DLD1 (cell line): Measurements from ENCODE around the gene USP31.

Experiments used
- in situ Hi-C: cut with HindIII; loops from 2 replicates; pipeline ENCODE4 v1.10.0; 2017; ENCODE audit warnings: low sequenced_read_pairs

The USP31 gene

GRCh38 chr16:23029733-23030420 is 119.4 kb downstream of the USP31 start:
- in situ Hi-C loops, result no loop called here

GRCh38 chr16:23027386-23027785 is 121.9 kb downstream of the USP31 start:
- in situ Hi-C loops, result no loop called here

- in situ Hi-C loops, result no loop called here
These were observed 122.4 kb downstream of the USP31 start for GRCh38 chr16:23026784-23027362.

DNA sequence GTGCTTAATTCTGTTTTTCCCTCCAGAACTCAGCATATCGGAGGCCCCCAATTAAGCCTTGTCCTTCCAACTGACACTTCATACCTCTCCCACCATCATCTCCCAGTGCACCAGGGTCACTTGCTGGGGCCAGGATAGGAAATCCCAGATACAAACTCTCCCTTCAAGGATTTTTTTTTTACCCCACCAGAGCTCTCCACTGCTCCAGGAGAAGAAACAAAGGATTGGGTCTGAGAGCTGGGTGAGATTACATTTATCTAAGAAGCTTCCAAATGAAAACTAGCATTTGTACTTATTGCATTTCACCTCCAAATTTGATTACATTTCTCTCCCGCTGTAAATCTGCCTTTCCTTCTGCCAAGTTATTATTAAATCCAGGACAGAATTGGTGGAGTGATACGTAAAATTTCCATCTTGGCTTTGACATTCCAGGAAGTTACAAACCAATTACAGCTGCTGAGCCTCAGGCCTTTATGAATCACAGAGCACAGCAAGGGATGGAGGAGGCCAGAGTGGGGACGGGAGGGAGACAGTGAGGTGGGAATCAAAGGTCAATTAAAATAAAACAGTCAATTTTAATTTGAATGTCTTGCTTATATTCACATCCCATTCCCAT is 123.5 kb downstream of the USP31 start:
- in situ Hi-C loops, result no loop called here

GRCh38 chr16:23024044-23024443 is 125.2 kb downstream of the USP31 start:
- in situ Hi-C loops, result no loop called here

DNA sequence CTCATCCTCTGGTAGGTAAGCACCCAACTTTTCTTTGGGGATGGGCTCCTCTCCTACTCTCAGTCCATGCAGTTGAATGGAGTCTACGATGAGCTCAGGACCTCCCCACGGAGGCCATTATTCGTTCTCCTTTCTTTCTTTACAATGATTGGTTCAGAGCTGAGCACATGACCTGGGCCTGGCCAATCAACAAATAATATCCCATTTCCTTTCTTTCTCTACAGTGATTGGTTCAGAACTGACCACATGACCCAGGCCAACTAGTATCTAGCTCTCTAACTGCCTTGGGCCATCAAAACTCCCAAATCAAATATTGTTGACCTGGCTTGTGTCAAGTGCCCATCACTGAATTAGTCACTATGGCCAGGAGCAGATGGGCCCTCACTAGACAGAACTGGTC is 129.2 kb downstream of the USP31 start:
- in situ Hi-C loops, result no loop called here

DNA sequence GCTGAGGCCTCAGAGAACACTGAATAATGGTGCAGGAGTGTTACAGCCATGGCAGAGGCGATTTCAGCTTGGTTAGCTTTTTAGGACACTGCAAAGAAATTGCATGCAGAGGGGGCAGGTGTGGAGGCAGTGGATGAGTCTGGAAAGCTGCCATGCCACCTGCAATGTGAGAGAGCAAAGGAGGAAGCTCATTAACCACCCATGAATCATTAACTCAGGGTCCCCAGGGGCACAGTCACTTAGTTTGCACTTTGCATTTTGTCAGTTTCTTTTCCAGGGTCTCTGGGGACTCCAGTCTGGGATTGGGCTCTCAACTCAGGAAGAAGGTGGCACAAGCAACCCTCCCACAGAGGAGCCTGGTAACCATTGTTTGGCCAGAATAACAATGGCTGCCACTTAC is 132.9 kb downstream of the USP31 start:
- in situ Hi-C loops, result no loop called here

GRCh38 chr16:23015580-23015979 is 133.7 kb downstream of the USP31 start:
- in situ Hi-C loops, result no loop called here

GRCh38 chr16:23014592-23014991 is 134.7 kb downstream of the USP31 start:
- in situ Hi-C loops, result no loop called here
